ENCODE measurements around the gene BARX1.
"Not testable (repeated sequence)": the region's sequence is repeated elsewhere in the genome, so short reads cannot be mapped to it uniquely, and the experiment has no call there.

BARX1 gene

DNA sequence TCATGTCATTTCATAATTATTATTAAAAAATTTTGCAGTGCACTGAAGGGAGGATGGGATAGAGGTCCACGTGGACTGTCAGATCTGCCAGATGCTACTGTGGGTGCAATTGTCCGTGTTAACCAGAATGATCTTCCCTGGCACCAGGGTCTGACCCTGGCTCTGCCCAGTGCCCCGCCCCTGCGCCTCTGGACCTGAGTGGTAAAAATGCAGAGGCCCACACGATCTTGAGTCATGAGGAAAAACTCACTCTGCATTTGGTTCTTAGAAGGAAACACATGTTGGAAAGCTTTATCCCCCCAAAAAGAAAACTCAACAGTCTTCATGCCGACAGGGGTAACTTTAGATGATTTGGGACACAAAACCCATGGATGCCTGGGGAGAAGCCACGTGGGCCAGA, 20.1 kb upstream of the BARX1 start:
- H3K4me3 ChIP-seq (ENCODE audit: insufficient read length, low read depth), result no peak overlapping the region
- H3K36me3 ChIP-seq (ENCODE audit: insufficient read depth, insufficient read length, low read length), result no peaks in the 10 kb centered on the region
- H3K9me3 ChIP-seq (ENCODE audit: insufficient read depth, low read length), result peaks cover 29% of the 10 kb centered on the region; the same call in 1 of the 2 replicates
- no peaks in the 10 kb centered on the region for H3K4me1 ChIP-seq (ENCODE audit: insufficient read depth, insufficient read length)
- H3K9ac ChIP-seq (ENCODE audit: insufficient read length, low read depth), result no peak overlapping the region
- peaks cover 3% of the 10 kb centered on the region for H3K27me3 ChIP-seq (ENCODE audit: insufficient read depth, insufficient read length)
- no peak for DNase-seq (ENCODE audit: low read depth, low spot score)
- TF ChIP-seq ZNF274 (IDR thresholded peaks at IDR 0.05; ENCODE audit: low read depth, low read length) (no peak), YY1 (IDR thresholded peaks at IDR 0.05; ENCODE audit: insufficient read depth, insufficient read length) (no peak), SUZ12 (IDR thresholded peaks at IDR 0.05; ENCODE audit: extremely low read depth, insufficient read depth, insufficient read length) (no peak)

GRCh38 chr9:93974151-93974550, 19.0 kb upstream of the BARX1 start:
- H3K9me3 ChIP-seq (ENCODE audit: insufficient read depth, low read length), result peaks cover 29% of the 10 kb centered on the region; the same call in 1 of the 2 replicates
- no peak overlapping the region for H3K9ac ChIP-seq (ENCODE audit: insufficient read length, low read depth)
- no peak for DNase-seq (ENCODE audit: low read depth, low spot score)
- H3K4me1 ChIP-seq (ENCODE audit: insufficient read depth, insufficient read length), result no peaks in the 10 kb centered on the region
- H3K36me3 ChIP-seq (ENCODE audit: insufficient read depth, insufficient read length, low read length), result no peaks in the 10 kb centered on the region
- no peak for TF ChIP-seq YY1 (IDR thresholded peaks at IDR 0.05; ENCODE audit: insufficient read depth, insufficient read length)
- no peak for TF ChIP-seq ZNF274 (IDR thresholded peaks at IDR 0.05; ENCODE audit: low read depth, low read length)
- TF ChIP-seq SUZ12 (IDR thresholded peaks at IDR 0.05; ENCODE audit: extremely low read depth, insufficient read depth, insufficient read length), result no peak
- H3K27me3 ChIP-seq (ENCODE audit: insufficient read depth, insufficient read length), result peaks cover 3% of the 10 kb centered on the region
- no peak overlapping the region for H3K4me3 ChIP-seq (ENCODE audit: insufficient read length, low read depth)

DNA sequence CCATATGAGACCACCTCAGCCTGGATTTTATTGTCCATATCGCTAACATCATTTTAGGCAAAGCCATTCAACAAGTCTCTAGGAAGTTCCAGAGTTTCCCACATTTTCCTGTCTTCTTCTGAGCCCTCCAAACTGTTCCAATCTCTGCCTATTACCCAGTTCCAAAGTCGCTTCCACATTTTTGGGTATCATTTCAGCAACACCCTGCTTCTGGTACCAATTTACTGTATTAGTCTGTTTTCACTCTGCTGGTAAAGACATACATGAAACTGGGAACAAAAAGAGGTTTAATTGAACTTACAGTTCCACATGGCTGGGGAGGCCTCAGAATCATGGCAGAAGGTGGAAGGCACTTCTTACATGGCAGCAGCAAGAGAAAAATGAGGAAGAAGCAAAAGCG, 17.5 kb upstream of the BARX1 start:
- not testable (repeated sequence) for H3K4me3 ChIP-seq (ENCODE audit: insufficient read length, low read depth); H3K36me3 ChIP-seq (ENCODE audit: insufficient read depth, insufficient read length, low read length); H3K4me1 ChIP-seq (ENCODE audit: insufficient read depth, insufficient read length); H3K9ac ChIP-seq (ENCODE audit: insufficient read length, low read depth); H3K27me3 ChIP-seq (ENCODE audit: insufficient read depth, insufficient read length); DNase-seq (ENCODE audit: low read depth, low spot score)
- peaks cover 29% of the 10 kb centered on the region; the same call in 1 of the 2 replicates for H3K9me3 ChIP-seq (ENCODE audit: insufficient read depth, low read length)

DNA sequence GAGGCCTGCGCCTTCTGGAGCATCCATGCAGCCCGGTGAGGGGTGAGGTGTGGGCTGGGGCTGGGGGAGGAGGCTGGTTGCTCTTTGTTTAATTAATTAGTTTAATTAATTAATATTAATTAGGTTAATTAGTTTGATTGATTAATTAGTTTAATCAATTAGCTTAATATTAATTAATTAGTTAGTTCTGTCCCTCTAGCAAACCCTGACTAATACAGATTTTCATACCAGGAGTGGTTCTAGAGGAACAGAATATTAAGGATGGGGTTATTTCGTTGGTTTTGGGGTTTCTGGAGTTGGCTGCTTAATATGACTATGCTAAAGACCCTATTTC, 14.1 kb upstream of the BARX1 start:
- Histone ChIP-seq H3K4me3 (ENCODE audit: insufficient read length, low read depth) (no peak overlapping the region), H3K9me3 (ENCODE audit: insufficient read depth, low read length) (peaks cover 29% of the 10 kb centered on the region; the same call in 1 of the 2 replicates), H3K36me3 (ENCODE audit: insufficient read depth, insufficient read length, low read length) (no peaks in the 10 kb centered on the region), H3K9ac (ENCODE audit: insufficient read length, low read depth) (no peak overlapping the region), H3K4me1 (ENCODE audit: insufficient read depth, insufficient read length) (peaks cover 9% of the 10 kb centered on the region), H3K27me3 (ENCODE audit: insufficient read depth, insufficient read length) (no peaks in the 10 kb centered on the region)
- TF ChIP-seq SUZ12 (IDR thresholded peaks at IDR 0.05; ENCODE audit: extremely low read depth, insufficient read depth, insufficient read length) (no peak), YY1 (IDR thresholded peaks at IDR 0.05; ENCODE audit: insufficient read depth, insufficient read length) (no peak), ZNF274 (IDR thresholded peaks at IDR 0.05; ENCODE audit: low read depth, low read length) (no peak)
- DNase-seq (ENCODE audit: low read depth, low spot score), result no peak

GRCh38 chr9:93968451-93969327, 13.5 kb upstream of the BARX1 start:
- no peak for DNase-seq (ENCODE audit: low read depth, low spot score)
- no peak overlapping the region for H3K4me3 ChIP-seq (ENCODE audit: insufficient read length, low read depth)
- no peak for TF ChIP-seq SUZ12 (IDR thresholded peaks at IDR 0.05; ENCODE audit: extremely low read depth, insufficient read depth, insufficient read length)
- TF ChIP-seq ZNF274 (IDR thresholded peaks at IDR 0.05; ENCODE audit: low read depth, low read length), result no peak
- no peak for TF ChIP-seq YY1 (IDR thresholded peaks at IDR 0.05; ENCODE audit: insufficient read depth, insufficient read length)

DNA sequence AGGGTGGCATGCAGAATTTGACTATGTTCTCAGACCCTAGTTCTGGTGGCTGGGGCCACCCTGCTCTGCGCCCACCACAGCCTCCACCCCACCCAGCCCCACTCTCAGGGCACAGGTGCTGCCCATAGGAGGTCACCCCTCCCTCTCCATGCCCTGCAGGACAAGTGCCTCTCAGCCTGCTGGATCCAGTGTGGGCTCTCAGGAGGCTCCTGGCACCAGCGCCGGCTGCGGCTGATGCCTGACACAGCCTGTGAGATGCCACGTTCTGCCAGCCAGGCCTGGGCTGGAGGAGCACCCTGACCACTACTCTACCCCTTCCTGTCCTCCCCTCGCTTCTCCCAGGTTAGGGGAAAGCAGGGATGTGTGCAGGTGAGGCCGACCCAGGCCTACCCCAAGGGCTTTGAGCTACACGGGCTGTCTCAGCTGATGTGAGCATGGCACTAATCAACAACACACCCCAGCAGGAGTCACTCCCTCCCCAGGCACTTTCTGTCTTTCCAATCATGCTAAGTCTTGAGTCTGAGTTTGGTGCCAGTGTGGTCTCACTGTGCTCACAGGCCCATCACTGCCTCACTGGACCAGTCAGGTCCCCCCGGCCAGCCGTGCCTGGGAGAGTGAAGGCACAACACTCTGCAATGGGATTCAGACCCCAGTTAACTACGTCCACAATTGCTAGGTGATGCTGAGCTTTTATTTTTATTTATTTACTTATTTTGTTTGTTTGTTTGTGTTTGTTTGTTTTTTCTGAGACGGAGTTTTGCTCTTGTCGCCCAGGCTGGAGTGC, 12.1 kb upstream of the BARX1 start:
- Histone ChIP-seq H3K9ac (ENCODE audit: insufficient read length, low read depth) (no peak overlapping the region), H3K27me3 (ENCODE audit: insufficient read depth, insufficient read length) (no peaks in the 10 kb centered on the region), H3K4me3 (ENCODE audit: insufficient read length, low read depth) (no peak overlapping the region), H3K36me3 (ENCODE audit: insufficient read depth, insufficient read length, low read length) (no peaks in the 10 kb centered on the region), H3K4me1 (ENCODE audit: insufficient read depth, insufficient read length) (peaks cover 9% of the 10 kb centered on the region), H3K9me3 (ENCODE audit: insufficient read depth, low read length) (peaks cover 18% of the 10 kb centered on the region; the same call in 1 of the 2 replicates)
- TF ChIP-seq YY1 (IDR thresholded peaks at IDR 0.05; ENCODE audit: insufficient read depth, insufficient read length) (no peak), SUZ12 (IDR thresholded peaks at IDR 0.05; ENCODE audit: extremely low read depth, insufficient read depth, insufficient read length) (no peak), ZNF274 (IDR thresholded peaks at IDR 0.05; ENCODE audit: low read depth, low read length) (no peak)
- no peak for DNase-seq (ENCODE audit: low read depth, low spot score)

More at GRCh38 chr9:93968451-93969327, 13.5 kb upstream of the BARX1 start:
- H3K4me1 ChIP-seq (ENCODE audit: insufficient read depth, insufficient read length), result peaks cover 9% of the 10 kb centered on the region
- H3K9ac ChIP-seq (ENCODE audit: insufficient read length, low read depth), result no peak overlapping the region
- H3K36me3 ChIP-seq (ENCODE audit: insufficient read depth, insufficient read length, low read length), result no peaks in the 10 kb centered on the region
- H3K9me3 ChIP-seq (ENCODE audit: insufficient read depth, low read length), result peaks cover 25% of the 10 kb centered on the region; the same call in 1 of the 2 replicates
- no peaks in the 10 kb centered on the region for H3K27me3 ChIP-seq (ENCODE audit: insufficient read depth, insufficient read length)

All from NT2/D1 (cell line).